Neutrophil (primary cell): ENCODE results near the gene RAB31.

ENCODE experiments used
- H3K27ac ChIP-seq: fragments of 200-600 bp; sonication (generic); 2 replicates; pipeline ENCODE4 v1.5.1; 2016; ENCODE audit warnings: mild to moderate bottlenecking, moderate library complexity
- H3K27me3 ChIP-seq: fragments of 200-600 bp; sonication (generic); 2 replicates; pipeline ENCODE4 v1.6.0; 2016; ENCODE audit warnings: mild to moderate bottlenecking
- H3K36me3 ChIP-seq: fragments of 200-600 bp; sonication (generic); 2 replicates; pipeline ENCODE4 v1.5.1; 2017
- H3K4me1 ChIP-seq, 2 experiments: fragments of 200-600 bp in 1 of 2; sonication (generic) in 1 of 2; 1 replicate in 1 of 2; 2 replicates in 1 of 2; pipeline versions ENCODE4 v1.5.1 to v1.6.1; 2013 to 2016; ENCODE audit warnings: low read depth in 1 of 2, low read length in 1 of 2, mild to moderate bottlenecking in 1 of 2, moderate library complexity in 1 of 2; ENCODE audit not compliant: control insufficient read depth in 1 of 2, insufficient read depth in 1 of 2
- H3K4me3 ChIP-seq, 2 experiments: fragments of 200-600 bp in 1 of 2; sonication (generic) in 1 of 2; 1 replicate in 1 of 2; 2 replicates in 1 of 2; pipeline ENCODE4 v1.5.1; 2013 to 2016; ENCODE audit warnings: low read depth in 1 of 2, low read length in 1 of 2, mild to moderate bottlenecking in 1 of 2, moderate library complexity in 1 of 2
- H3K9me3 ChIP-seq: fragments of 200-600 bp; sonication (generic); 2 replicates; pipeline ENCODE4 v1.5.1; 2016
- CTCF ChIP-seq: fragments of 200-600 bp; sonication (generic); IDR thresholded peaks from 2 replicates; pipeline ENCODE4 v1.5.1; 2016; ENCODE audit warnings: antibody characterized with exemption

Gene RAB31

GRCh38 chr18:9824474-9824832 lies 116.4 kb downstream of the RAB31 start:
- Histone ChIP-seq H3K9me3 (no peaks in the 10 kb centered on the region), H3K4me1 (peaks cover 79 to 86% of the 10 kb centered on the region in 2 experiments), H3K36me3 (no peaks in the 10 kb centered on the region), H3K27me3 (no peaks in the 10 kb centered on the region), H3K4me3 (peak overlapping the region; percentile 44 to 47), H3K27ac (peak overlapping the region; percentile 95)
- TF ChIP-seq CTCF, result no peak

GRCh38 chr18:9824952-9825371 lies 116.9 kb downstream of the RAB31 start:
- Histone ChIP-seq H3K27ac (peak overlapping the region; percentile 95), H3K9me3 (no peaks in the 10 kb centered on the region), H3K4me3 (peak overlapping the region; percentile 44 to 47), H3K36me3 (no peaks in the 10 kb centered on the region), H3K4me1 (peaks cover 84 to 90% of the 10 kb centered on the region in 2 experiments), H3K27me3 (no peaks in the 10 kb centered on the region)
- no peak for TF ChIP-seq CTCF

- Histone ChIP-seq H3K9me3 (no peaks in the 10 kb centered on the region), H3K27ac (peak overlapping the region; percentile 95), H3K36me3 (no peaks in the 10 kb centered on the region), H3K27me3 (no peaks in the 10 kb centered on the region), H3K4me3 (peak overlapping the region; percentile 44 to 47), H3K4me1 (peaks cover 86 to 90% of the 10 kb centered on the region in 2 experiments)
- TF ChIP-seq CTCF, result no peak
Observed at GRCh38 chr18:9825571-9826073, 117.5 kb downstream of the RAB31 start.

GRCh38 chr18:9826685-9827084 lies 118.6 kb downstream of the RAB31 start:
- Histone ChIP-seq H3K27me3 (no peaks in the 10 kb centered on the region), H3K4me3 (peak overlapping the region; percentile 50), H3K4me1 (peaks cover 87 to 92% of the 10 kb centered on the region in 2 experiments), H3K27ac (peak overlapping the region; percentile 95), H3K9me3 (no peaks in the 10 kb centered on the region), H3K36me3 (no peaks in the 10 kb centered on the region)
- no peak for TF ChIP-seq CTCF

- Histone ChIP-seq H3K27me3 (no peaks in the 10 kb centered on the region), H3K36me3 (peaks cover 4% of the 10 kb centered on the region), H3K4me1 (peaks cover 87 to 95% of the 10 kb centered on the region in 2 experiments), H3K27ac (peak overlapping the region; percentile 95), H3K9me3 (no peaks in the 10 kb centered on the region), H3K4me3 (peak overlapping the region; percentile 50)
- TF ChIP-seq CTCF, result no peak
Observed at GRCh38 chr18:9827211-9827792, 119.2 kb downstream of the RAB31 start.
